Measurements from ENCODE around the gene LTK.

The LTK gene

DNA sequence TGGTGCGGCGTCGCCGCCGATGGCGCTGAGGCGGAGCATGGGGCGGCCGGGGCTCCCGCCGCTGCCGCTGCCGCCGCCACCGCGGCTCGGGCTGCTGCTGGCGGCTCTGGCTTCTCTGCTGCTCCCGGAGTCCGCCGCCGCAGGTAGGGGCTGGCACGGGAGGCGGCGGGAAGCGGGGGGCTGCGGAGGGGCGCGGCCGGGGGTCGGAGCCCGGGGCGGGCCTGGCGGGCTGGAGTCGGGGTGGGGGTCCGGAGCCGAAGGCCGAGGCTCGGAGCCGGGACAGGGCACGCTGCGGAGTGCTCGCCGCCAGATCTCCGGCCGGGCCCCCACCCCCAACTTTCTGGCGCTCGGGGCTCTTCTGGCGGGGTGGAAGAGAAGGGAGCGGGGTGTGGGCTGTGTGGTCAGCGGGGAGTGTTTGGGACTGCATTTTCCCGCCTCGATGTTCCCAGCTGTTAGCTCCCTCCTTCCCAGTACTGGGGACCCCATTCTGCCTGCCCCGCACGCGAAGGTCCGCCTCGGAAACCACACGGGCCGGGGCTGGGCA is 45.7 kb upstream of the LTK start:
- H3K27ac ChIP-seq (replicated peaks) = no peak overlapping the region
- TF ChIP-seq, protein P1, sequence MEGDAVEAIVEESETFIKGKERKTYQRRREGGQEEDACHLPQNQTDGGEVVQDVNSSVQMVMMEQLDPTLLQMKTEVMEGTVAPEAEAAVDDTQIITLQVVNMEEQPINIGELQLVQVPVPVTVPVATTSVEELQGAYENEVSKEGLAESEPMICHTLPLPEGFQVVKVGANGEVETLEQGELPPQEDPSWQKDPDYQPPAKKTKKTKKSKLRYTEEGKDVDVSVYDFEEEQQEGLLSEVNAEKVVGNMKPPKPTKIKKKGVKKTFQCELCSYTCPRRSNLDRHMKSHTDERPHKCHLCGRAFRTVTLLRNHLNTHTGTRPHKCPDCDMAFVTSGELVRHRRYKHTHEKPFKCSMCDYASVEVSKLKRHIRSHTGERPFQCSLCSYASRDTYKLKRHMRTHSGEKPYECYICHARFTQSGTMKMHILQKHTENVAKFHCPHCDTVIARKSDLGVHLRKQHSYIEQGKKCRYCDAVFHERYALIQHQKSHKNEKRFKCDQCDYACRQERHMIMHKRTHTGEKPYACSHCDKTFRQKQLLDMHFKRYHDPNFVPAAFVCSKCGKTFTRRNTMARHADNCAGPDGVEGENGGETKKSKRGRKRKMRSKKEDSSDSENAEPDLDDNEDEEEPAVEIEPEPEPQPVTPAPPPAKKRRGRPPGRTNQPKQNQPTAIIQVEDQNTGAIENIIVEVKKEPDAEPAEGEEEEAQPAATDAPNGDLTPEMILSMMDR (IDR thresholded peaks at IDR 0.05; ENCODE audit: insufficient read depth, low read length) = no peak
- TF ChIP-seq SPI1 (IDR thresholded peaks at IDR 0.05; ENCODE audit: borderline replicate concordance, low read depth) (no peak), GABPA (IDR thresholded peaks at IDR 0.05; ENCODE audit: low read depth) (no peak)
- TF ChIP-seq, protein P2, sequence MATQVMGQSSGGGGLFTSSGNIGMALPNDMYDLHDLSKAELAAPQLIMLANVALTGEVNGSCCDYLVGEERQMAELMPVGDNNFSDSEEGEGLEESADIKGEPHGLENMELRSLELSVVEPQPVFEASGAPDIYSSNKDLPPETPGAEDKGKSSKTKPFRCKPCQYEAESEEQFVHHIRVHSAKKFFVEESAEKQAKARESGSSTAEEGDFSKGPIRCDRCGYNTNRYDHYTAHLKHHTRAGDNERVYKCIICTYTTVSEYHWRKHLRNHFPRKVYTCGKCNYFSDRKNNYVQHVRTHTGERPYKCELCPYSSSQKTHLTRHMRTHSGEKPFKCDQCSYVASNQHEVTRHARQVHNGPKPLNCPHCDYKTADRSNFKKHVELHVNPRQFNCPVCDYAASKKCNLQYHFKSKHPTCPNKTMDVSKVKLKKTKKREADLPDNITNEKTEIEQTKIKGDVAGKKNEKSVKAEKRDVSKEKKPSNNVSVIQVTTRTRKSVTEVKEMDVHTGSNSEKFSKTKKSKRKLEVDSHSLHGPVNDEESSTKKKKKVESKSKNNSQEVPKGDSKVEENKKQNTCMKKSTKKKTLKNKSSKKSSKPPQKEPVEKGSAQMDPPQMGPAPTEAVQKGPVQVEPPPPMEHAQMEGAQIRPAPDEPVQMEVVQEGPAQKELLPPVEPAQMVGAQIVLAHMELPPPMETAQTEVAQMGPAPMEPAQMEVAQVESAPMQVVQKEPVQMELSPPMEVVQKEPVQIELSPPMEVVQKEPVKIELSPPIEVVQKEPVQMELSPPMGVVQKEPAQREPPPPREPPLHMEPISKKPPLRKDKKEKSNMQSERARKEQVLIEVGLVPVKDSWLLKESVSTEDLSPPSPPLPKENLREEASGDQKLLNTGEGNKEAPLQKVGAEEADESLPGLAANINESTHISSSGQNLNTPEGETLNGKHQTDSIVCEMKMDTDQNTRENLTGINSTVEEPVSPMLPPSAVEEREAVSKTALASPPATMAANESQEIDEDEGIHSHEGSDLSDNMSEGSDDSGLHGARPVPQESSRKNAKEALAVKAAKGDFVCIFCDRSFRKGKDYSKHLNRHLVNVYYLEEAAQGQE (IDR thresholded peaks at IDR 0.05; ENCODE audit: insufficient replicate concordance, low read depth) = no peak
- H3K27me3 ChIP-seq (ENCODE audit: insufficient read depth, poor library complexity, severe bottlenecking) = peaks cover 10% of the 10 kb centered on the region
- H3K4me3 ChIP-seq (replicated peaks; ENCODE audit: insufficient read depth, low read length) = peak overlapping the region; percentile 41
- no peak for DNase-seq (ENCODE audit: low read depth in 1 of 2, low spot score in 1 of 2)

DNA sequence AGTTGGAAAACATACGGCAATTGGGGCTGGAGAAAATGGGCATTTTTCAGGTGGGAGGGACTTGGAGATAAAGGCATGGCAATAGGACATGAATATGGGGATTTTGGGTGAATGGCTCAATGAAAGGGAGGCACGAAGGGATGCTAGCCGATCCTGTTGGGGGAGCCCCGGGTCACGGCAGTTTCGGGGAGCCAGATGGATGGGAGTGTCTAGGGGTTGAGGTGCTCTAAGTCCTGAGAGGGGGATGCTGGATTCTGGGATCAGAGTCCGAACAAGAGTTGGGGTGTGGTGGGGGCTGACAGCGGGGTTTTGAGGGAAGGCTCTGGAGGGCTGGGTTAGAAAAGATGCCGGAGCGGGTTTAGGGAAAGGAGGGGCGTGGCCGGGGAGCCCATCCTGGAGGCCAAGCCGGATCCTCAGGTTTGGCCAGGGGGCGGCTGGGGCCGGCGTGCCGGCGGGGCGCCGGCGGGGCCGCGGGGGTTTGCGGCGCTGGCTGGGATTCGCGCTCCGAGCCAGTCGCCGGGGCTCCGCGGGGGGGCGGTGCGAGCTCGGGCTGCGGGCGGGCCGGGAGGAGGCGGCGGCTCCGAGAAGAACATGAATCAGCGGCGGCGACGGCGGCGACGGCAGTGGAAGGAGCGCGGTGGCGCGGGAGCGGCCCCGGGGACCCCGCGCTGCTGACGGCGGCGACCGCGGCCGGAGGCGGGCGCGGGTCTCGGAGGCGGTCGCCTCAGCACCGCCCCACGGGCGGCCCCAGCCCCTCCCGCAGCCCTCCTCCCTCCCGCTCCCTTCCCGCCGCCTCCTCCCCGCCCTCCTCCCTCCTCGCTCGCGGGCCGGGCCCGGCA is 45.0 kb upstream of the LTK start, which contains the start of gene TYRO3:
Gene TYRO3 (plus strand): TSS at position 813 of the 839 bp plus-strand sequence. CDS start 46 bp downstream, outside the sequence.
- Histone ChIP-seq H3K27ac (replicated peaks) (no peak within 1 kb of the TSS), H3K27me3 (ENCODE audit: insufficient read depth, poor library complexity, severe bottlenecking) (peaks cover 10% of the 10 kb centered on the region), H3K4me3 (replicated peaks; ENCODE audit: insufficient read depth, low read length) (peak within 1 kb of the TSS; percentile 41)
- TF ChIP-seq POLR2AphosphoS5 (IDR thresholded peaks at IDR 0.05; ENCODE audit: low read depth) = no peak
- no peak for TF ChIP-seq GABPA (IDR thresholded peaks at IDR 0.05; ENCODE audit: low read depth)
- TF ChIP-seq, protein P1 (IDR thresholded peaks at IDR 0.05; ENCODE audit: insufficient read depth, low read length) = no peak
- TF ChIP-seq, protein P2 (IDR thresholded peaks at IDR 0.05; ENCODE audit: insufficient replicate concordance, low read depth) = no peak
- no peak for TF ChIP-seq SPI1 (IDR thresholded peaks at IDR 0.05; ENCODE audit: borderline replicate concordance, low read depth)
- peak in 1 of 2 experiments; percentile 37 for DNase-seq (ENCODE audit: low read depth in 1 of 2, low spot score in 1 of 2)

DNA sequence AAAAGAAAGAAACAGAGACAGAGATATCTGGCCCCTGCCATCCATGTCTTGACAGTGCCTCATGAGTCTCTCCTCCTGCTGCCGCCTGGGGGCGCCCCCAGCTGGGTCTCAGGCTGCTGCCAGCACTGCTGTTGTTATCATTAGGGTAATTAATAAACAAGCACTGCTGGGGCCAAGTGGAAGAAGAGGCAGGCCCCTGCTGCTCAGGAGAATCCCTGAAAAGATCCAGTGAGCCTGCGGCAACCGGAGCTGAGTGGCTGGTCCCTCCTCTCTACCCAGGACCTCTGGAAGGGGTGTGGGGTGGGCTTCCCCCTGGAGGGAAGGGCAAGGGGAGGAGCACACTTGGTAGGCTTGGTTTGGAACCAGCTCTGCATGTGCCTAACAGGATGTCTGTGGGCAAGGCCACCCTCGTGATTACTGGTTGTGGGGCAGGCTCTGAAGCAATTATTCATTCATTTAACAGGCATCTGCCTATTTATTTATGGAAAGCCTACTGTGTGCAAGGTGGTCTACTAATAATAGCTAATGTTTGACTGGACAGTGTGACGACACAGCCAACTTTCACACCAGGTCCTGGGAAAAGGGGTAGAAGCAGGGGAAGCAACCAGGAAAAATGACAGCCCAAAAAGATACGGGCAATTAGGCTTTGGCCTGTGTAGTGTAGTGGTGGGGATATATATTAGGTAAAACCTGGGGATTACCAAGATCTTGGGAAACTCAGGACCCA is 44.2 kb upstream of the LTK start:
- H3K27me3 ChIP-seq (ENCODE audit: insufficient read depth, poor library complexity, severe bottlenecking) = peaks cover 10% of the 10 kb centered on the region
- peak; percentile 58 to 75 for DNase-seq (ENCODE audit: low read depth in 1 of 2, low spot score in 1 of 2)
- TF ChIP-seq, protein P1 (IDR thresholded peaks at IDR 0.05; ENCODE audit: insufficient read depth, low read length) = peak; percentile 76
- no peak for TF ChIP-seq SPI1 (IDR thresholded peaks at IDR 0.05; ENCODE audit: borderline replicate concordance, low read depth)
- no peak overlapping the region for H3K4me3 ChIP-seq (replicated peaks; ENCODE audit: insufficient read depth, low read length)
- H3K27ac ChIP-seq (replicated peaks) = no peak overlapping the region
